Kidney (tissue), 14 donors: ENCODE results near the gene GATA6. TPM values are rescaled to one million over a fixed set of nuclear protein-coding genes. Genes with fewer than 3 reads are reported as not detected.
"Not testable (repeated sequence)": the region's sequence is repeated elsewhere in the genome, so short reads cannot be mapped to it uniquely, and the experiment has no call there.

ENCODE experiments used
- DNase-seq, 5 donors: peaks; one replicate each; pipeline ENCODE4 v3.0.0-alpha.2; 2013 to 2020
- FAIRE-seq: peaks from 2 replicates; lab custom pipeline; 2012; peaks lifted over from hg19 to GRCh38; lab: Jason Lieb, UNC
- H3K27ac ChIP-seq, 2 donors: one replicate each; pipeline ENCODE4 v1.7.0; 2013; ENCODE audit warnings: low read depth in 2 of 2, low read length in 2 of 2, inconsistent platforms in 1 of 2
- H3K27me3 ChIP-seq: one replicate; pipeline ENCODE4 v1.7.1; 2013; ENCODE audit warnings: low read length, inconsistent platforms; ENCODE audit not compliant: control insufficient read depth, insufficient read depth
- H3K36me3 ChIP-seq, 3 donors: one replicate each; pipeline versions ENCODE4 v1.7.0 to v1.7.1; 2013; ENCODE audit warnings: low read length in 3 of 3, control low read depth in 1 of 3, inconsistent platforms in 1 of 3; ENCODE audit not compliant: insufficient read depth in 3 of 3, control insufficient read depth in 2 of 3
- H3K4me1 ChIP-seq, 3 donors: one replicate each; pipeline versions ENCODE4 v1.7.0 to v1.7.1; 2013; ENCODE audit warnings: low read length in 3 of 3, inconsistent platforms in 1 of 3, low read depth in 1 of 3; ENCODE audit not compliant: control insufficient read depth in 2 of 3, insufficient read depth in 2 of 3
- H3K4me3 ChIP-seq, 3 donors: one replicate each; pipeline versions ENCODE4 v1.7.0 to v1.8.1; 2013; ENCODE audit warnings: low read length in 3 of 3, control low read depth in 1 of 3, inconsistent platforms in 1 of 3
- H3K9ac ChIP-seq, 3 donors: one replicate each; pipeline versions ENCODE4 v1.7.0 to v1.7.1; 2013; ENCODE audit warnings: low read length in 3 of 3, control low read depth in 1 of 3, inconsistent platforms in 1 of 3
- H3K9me3 ChIP-seq, 3 donors: one replicate each; pipeline versions ENCODE4 v1.7.0 to v1.7.1; 2013; ENCODE audit warnings: low read length in 3 of 3, control low read depth in 1 of 3, inconsistent platforms in 1 of 3; ENCODE audit not compliant: control insufficient read depth in 2 of 3, insufficient read depth in 1 of 3
- intact Hi-C: fragments of 100-400 bp; cut with DNase I; formaldehyde crosslinking; loops from one replicate; pipeline ENCODE4 v1.11.1; 2022
- polyA plus RNA-seq: library from polyadenylated mRNA; stranded (reverse); fragments of 350-450 nt; fragmentation: Illumina TruSeq; extraction: RNeasy Lipid Tissue Mini Kit (QIAGEN cat#74804); gene quantifications from one replicate; pipeline ENCODE4 v1.2.3, GENCODE V29; 2014; ENCODE audit warnings: low read depth, low replicate concordance; ENCODE audit not compliant: insufficient read depth
- total RNA-seq: library from RNA; stranded (reverse); fragmentation: NEBNext Ultra II Directional; extraction: Animal tissue kit (Norgen Biotek cat#: 25700); gene quantifications from one replicate; pipeline ENCODE4 v1.2.1, GENCODE V29; 2021
- TF ChIP-seq, protein P1 (sequence below): IDR thresholded peaks from 3 replicates; pipeline ENCODE4 v1.5.1; 2012; ENCODE audit warnings: mild to moderate bottlenecking, moderate library complexity, borderline replicate concordance; ENCODE audit not compliant: insufficient read depth; ENCODE audit errors: extremely low read depth
- donor health status: control.
- donor health status: control.
- donor health status: control.
- donor health status: control.
- donor health status: control.
- donor health status: DM: yes; HTN: yes; CAD: no.
- donor health status: Normal renal cell carcinoma (clear cell type).

The GATA6 gene
- total and polyA plus RNA-seq, 2 donors from 2014 or later: 1.7 to 10.9 TPM

DNA sequence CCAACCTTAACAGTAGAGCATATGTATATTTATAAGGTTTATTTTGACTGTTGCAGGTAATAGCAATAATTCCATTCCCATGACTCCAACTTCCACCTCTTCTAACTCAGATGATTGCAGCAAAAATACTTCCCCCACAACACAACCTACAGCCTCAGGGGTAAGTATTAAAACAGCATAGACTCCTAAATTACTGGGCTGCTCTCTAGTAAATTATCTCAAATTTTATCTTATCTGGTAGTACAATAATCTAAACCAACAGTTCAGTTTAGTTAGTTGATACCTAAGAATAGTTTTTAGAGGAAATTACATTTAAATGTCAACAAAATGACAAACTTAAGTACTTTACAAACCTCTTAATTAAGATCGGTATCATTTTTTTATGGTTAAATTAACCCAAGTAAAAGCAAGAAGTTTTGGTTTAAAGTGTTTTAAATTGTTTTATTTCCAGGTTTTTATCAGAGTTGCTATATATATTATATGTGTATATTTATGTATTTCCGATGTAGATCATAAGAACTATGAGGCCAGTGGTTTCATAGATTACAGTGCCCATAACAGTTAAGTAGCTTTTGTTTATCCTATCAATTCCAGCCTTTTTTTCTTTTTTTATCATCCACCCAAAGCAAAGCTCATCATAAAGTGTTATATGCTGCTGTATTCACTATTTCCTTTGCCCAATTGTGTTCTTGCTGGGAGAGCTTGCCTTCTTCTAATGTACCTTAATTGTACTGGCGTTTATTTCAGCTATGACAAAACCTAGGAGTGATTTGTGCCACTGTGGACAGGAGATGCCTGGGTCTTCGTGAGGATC, 13.7 kb downstream of the GATA6 start:
- Histone ChIP-seq H3K27me3 (peaks cover 7% of the 10 kb centered on the region), H3K4me1 (no peaks in the 10 kb centered on the region), H3K9ac (no peak overlapping the region), H3K27ac (no peak overlapping the region), H3K9me3 (no peaks in the 10 kb centered on the region), H3K4me3 (no peak overlapping the region), H3K36me3 (no peaks in the 10 kb centered on the region)
- DNase-seq: no peak
- intact Hi-C loops: no loop called here
- TF ChIP-seq, protein P1, sequence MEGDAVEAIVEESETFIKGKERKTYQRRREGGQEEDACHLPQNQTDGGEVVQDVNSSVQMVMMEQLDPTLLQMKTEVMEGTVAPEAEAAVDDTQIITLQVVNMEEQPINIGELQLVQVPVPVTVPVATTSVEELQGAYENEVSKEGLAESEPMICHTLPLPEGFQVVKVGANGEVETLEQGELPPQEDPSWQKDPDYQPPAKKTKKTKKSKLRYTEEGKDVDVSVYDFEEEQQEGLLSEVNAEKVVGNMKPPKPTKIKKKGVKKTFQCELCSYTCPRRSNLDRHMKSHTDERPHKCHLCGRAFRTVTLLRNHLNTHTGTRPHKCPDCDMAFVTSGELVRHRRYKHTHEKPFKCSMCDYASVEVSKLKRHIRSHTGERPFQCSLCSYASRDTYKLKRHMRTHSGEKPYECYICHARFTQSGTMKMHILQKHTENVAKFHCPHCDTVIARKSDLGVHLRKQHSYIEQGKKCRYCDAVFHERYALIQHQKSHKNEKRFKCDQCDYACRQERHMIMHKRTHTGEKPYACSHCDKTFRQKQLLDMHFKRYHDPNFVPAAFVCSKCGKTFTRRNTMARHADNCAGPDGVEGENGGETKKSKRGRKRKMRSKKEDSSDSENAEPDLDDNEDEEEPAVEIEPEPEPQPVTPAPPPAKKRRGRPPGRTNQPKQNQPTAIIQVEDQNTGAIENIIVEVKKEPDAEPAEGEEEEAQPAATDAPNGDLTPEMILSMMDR: no peak
- no peak for FAIRE-seq

DNA sequence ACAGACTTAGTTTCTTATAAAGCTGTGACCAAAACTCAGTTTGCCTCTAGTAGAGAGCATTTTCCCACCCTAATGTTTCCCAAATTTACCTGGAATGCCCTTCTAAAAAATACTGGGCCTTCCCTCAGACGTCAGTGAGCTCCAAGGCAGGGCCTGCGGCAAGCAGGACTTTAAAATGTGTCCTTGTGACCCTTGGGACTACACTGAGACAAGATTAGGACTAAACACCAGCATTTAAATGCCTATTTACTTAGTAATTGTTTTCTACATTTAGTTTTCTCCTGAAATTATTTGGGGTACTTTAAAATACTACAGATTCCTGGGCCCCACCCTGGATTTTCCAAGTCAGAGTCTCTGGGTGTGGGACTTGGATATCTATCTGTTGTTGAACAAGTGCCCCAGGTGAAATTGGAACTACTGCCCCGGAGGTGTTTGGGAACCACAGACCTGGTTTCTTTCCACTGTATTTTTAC, 14.3 kb downstream of the GATA6 start:
- DNase-seq (no peak), FAIRE-seq (no peak)
- TF ChIP-seq, protein P1: no peak
- no peaks in the 10 kb centered on the region for H3K36me3 ChIP-seq
- H3K4me3 ChIP-seq: no peak overlapping the region
- no peak overlapping the region for H3K9ac ChIP-seq
- intact Hi-C loops: no loop called here
- no peaks in the 10 kb centered on the region for H3K9me3 ChIP-seq
- peak overlapping the region in 1 of 2 donors; percentile 35 for H3K27ac ChIP-seq
- H3K27me3 ChIP-seq: peaks cover 7% of the 10 kb centered on the region
- H3K4me1 ChIP-seq: peaks cover 0 to 2% (median 0%) of the 10 kb centered on the region in 3 donors

DNA sequence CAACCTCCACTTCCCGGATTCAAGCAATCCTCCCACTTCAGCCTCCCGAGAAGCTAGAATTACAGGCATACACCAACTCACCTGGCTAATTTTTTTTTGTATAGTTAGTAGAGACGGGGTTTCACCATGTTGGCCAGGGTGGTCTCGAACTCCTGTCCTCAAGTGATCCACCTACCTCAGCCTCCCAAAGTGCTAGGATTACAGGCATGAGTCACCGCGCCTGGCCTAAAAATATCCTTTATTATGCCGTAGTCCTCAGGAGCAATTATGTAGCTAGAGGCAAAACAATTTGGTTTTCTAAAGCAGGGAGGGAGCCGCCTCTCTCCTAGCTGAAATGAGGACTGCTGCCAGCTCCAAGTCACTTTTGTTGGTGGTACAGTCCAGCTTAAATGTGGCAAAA, 15.2 kb downstream of the GATA6 start:
- H3K27ac ChIP-seq, H3K4me1 ChIP-seq, DNase-seq, H3K36me3 ChIP-seq, H3K4me3 ChIP-seq, H3K9ac ChIP-seq, H3K27me3 ChIP-seq, H3K9me3 ChIP-seq, FAIRE-seq, intact Hi-C loops: not testable (repeated sequence)

DNA sequence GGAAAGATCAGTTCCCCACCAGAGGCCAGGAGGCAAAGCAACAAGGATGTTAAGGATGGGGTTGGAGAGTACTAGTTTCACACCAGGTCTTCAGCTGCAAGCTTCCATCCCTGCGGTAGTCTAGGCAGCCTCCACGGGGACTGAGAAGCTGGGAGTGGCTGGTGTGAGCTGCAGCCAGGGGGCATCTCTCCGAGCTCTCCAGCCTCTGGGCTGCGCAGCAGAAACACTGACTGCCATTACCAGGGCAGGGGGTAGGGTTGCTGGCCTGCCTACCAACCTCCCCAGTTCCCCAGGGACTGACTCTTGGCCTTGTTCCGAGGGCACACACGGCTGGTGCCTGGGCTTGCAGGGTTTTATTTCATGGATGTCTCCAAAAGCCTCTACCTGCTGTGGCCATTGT, 15.9 kb downstream of the GATA6 start:
- Histone ChIP-seq H3K9ac (no peak overlapping the region), H3K9me3 (no peaks in the 10 kb centered on the region), H3K4me3 (no peak overlapping the region), H3K4me1 (peaks cover 0 to 5% (median 0%) of the 10 kb centered on the region in 3 donors), H3K27ac (no peak overlapping the region), H3K36me3 (no peaks in the 10 kb centered on the region), H3K27me3 (peaks cover 2% of the 10 kb centered on the region)
- intact Hi-C loops: no loop called here
- TF ChIP-seq, protein P1: no peak
- DNase-seq (peak in 1 of 5 donors; percentile 27), FAIRE-seq (no peak)
